GM19238 (cell line): ENCODE measurements around the gene CC2D2A.

Experiments
- DNase-seq: peaks from one replicate; pipeline ENCODE4 v3.0.0; 2011; ENCODE audit warnings: low spot score; ENCODE audit not compliant: insufficient read length

Gene CC2D2A

DNA sequence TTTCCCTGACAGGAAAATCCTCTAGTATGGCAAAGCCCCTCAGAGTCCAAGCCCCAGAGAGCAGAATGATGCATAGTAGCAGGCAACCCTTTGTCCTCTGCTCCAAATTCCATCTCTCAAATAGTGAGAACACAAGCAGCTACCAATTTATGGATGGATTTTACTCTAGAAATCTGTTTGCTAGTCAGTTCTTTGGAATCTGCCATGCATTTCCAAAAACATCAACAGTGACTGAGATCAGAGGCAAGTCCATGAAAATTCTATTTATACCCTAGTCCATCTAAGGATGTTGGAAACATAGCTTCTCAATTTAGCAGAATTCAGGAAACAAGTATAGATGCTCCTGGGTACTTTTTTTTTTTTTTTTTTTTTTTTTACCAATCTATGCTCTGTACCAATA, 10.0 kb upstream of the CC2D2A start:
- no peak for DNase-seq

- DNase-seq = no peak
Observed at GRCh38 chr4:15466596-15466995, 3.1 kb upstream of the CC2D2A start.

GRCh38 chr4:15470128-15470475, 420 bp downstream of the CC2D2A start:
- no peak for DNase-seq

GRCh38 chr4:15476396-15476795, 6.7 kb downstream of the CC2D2A start:
- DNase-seq = no peak

DNA sequence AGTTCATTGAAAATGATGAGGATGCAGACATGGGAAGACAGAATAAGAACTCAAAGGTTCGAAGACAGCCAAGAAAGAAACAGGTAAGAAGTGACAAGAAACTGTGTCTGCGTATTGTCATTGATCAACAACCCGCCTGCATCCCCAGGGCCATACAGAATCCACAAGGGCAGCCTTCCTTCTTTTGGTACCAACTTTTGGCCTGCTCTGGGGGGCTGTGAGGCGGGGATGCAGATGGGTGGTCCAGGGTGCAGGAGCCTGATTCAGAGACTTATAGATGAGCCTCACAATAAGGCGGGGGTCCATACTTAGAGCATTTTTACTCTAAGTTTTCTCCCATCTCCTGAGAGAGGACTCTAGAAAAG, 9.0 kb downstream of the CC2D2A start:
- no peak for DNase-seq

DNA sequence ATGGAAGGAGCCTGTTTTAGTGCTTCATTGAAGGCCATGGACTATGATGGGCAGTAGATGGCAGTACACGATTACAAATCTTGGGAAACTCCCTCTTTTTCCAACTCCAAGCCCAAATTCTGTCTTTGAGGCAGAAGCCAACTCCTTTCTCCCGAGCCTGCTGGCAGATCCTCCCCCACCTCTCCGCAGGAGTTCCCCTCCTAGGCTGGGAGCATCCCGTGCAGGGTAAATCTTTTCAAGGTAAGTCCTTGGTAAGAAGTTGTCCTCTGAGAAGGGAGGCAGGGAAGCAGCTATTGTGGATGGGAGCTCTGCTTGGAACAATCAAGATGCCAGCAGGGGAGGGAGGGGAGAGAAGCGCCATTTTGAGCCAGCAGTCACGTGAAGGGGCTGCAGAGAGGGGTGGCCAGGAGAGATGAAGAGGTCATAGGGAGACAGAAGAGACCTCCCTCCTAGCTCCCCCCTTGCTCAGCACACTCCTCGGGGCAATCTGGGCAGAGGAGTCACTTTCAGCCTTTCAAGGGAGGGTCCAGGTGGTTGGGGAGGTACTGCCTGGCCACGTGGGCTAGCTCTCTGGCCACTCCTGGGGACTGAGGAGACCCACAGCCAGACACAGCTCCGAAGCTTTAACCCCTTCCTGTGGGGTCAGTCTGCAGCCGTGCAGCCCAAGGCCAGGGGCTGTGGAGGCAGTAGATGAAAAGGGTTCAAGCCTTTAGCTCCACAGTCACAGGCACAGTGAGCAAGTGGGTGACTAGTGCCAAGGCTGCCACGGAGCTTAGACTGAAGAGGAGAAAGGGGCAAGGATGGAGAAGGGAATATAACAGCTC, 9.6 kb downstream of the CC2D2A start:
- no peak for DNase-seq

DNA sequence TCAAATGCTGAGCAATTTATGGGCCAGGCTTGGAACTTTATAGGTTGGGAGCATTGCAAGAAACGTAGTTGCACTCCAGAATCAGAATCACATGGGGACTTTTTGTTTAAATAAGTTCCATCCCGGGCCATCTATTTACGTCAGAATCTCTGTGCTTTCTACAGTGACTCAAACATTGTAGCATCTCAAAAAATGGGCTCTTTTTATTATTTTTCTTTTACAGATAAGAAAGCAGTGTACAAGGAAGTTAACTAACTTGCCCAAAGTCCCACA, 10.2 kb downstream of the CC2D2A start:
- no peak for DNase-seq

GRCh38 chr4:15481961-15482745, 12.5 kb downstream of the CC2D2A start:
- no peak for DNase-seq

- DNase-seq = no peak
Observed at GRCh38 chr4:15482842-15483241, 13.2 kb downstream of the CC2D2A start.

DNA sequence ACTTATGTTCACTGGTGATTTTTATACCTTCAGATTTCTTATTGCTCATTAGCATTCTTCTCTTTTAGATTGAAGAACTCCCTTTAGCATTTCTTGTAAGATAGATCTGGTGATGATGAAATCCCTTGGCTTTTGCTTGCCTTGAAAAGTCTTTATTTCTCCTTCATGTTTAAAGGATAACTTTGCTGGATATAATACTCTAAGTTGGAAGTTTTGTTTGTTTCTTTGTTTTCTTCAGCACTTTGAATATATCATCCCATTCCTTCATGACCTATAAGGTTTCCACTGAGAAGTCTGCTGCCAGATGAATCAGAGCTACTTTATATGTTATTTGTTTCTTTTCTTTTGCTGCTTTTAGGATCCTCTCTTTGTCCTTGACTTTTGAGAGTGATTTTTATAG, 18.5 kb downstream of the CC2D2A start:
- no peak for DNase-seq

DNA sequence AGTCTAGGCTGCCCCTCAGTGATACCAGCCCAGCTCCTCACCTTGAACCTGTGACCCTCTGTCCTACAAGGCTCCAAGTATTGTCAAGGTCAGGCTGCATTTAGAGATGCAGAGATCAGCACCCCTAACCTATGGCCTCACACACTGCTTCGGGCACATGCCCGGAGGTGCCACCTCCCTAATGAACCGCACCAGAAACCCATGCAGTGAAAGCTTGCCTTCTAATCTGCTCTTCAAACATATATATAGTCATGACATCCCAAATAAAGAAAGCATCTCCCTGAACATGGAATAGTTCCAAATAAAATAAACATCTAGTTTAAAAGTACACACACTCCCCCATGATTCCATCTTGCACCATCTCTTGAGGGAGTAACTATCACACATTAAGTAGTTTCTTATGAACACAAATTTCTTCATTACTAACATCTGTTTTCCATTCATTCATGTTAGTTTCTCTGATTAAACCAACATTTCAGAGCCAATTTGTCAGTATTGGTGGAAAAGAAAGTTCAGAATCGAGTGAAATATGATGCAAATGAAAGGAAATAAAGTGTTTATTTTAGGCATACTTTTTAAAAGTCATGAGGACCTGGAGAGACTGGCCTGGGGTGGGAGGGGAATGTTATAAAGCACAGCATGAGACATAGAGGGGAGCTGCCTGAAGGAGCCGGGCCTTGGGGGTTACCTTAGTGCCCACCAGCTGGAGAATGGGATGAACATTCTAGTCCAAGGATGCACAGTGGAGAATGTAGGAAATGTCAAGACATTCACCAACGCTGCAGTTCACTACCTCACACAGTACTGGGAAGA, 19.2 kb downstream of the CC2D2A start:
- no peak for DNase-seq

DNA sequence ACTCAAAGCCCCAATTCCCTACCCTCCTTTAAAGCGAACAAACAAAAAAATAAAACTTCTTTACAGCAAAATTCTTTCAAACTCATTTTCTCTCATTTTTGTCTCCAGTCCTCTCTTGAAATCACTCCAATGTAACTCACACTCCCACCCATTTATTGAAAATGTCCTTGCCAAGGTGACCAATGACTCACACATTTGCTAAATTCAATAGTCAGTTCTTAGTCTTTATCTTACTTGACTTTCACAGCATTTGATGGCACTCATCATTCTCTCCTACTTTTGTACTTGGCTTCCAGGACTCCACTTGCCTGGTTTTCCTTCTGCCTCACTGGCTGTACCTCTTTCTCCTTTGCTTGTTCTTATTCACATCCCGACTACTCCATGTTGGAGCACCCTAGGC, 19.9 kb downstream of the CC2D2A start:
- DNase-seq = no peak

- no peak for DNase-seq
Observed at GRCh38 chr4:15493411-15493810, 23.7 kb downstream of the CC2D2A start.

- no peak for DNase-seq
Observed at GRCh38 chr4:15495621-15496020, 25.9 kb downstream of the CC2D2A start.

DNA sequence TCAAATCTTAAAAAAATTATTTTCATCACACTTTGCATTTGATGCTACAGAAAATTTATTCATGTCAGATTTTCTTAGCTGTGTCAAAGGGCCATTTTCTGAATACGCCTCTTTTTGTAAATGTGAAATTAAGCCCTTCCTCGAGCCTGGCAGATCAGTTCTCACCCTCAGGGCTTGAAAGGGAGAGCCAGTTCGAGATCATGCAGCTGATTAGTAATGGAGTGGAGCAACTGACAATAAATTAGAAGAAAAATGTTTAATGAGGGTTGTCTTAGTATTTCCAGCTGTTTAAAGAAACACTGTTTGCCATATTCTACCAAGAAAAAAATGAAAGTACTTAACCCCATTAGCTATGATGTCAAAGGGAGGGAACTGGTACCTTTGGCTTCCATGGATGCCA, 28.7 kb downstream of the CC2D2A start:
- no peak for DNase-seq

DNA sequence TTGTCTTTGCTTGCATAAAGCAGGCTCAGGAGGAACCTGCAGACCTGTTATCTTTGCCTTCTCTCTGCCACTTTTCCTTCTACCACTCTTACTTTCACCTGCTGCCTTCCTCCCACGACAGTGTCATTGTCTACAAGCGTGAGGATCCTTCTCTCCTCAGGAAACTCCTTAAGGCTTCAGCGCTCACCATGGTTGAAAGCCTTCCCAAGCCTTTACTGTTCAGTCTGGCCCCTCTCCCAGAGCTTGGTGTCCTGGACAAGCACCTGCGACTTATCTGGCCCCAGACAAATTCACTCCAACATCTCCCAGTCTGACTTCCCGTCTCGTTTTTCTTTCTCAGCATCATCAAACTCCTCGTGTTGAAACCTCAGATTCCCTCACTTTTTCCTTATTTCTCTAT, 31.0 kb downstream of the CC2D2A start:
- DNase-seq = no peak

DNA sequence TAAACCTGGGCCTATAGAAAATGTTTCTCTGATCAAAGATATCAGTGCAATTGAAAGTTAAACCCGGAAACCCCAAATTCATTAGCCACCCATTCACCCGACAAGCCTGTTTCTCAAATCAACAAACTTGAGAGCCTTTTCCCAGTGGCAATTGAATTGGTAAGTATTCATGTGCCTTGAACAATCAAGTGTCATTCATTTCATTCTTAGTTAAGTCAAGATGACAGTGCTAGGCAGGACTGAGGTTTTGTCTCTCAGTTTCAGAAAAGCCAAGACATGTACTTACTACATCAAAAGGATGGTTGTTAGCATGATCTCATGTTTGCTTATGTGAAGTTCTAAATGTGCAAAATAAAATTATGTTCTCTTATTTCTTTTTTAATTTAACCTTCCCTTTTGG, 32.3 kb downstream of the CC2D2A start:
- DNase-seq = no peak

- no peak for DNase-seq
Observed at GRCh38 chr4:15502384-15502783, 32.7 kb downstream of the CC2D2A start.

DNA sequence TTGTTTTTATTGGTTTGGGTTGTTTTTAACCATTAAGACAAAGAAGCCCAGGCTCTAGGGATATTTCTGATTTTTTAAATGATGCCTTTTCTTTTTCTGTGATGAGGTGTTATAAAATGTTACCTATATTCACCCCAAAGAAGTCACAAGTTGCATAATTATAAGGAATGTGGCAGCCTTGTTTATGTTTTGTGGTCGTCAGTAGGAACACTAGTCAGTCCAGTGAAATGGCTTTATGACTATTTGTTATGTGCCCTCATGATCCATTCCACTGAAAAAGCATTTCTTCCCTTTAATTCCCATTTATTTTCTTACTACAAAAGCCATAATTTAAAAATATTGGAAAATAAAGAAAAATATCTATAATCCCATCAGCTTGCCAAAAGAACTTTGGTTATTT, 34.4 kb downstream of the CC2D2A start:
- no peak for DNase-seq

DNA sequence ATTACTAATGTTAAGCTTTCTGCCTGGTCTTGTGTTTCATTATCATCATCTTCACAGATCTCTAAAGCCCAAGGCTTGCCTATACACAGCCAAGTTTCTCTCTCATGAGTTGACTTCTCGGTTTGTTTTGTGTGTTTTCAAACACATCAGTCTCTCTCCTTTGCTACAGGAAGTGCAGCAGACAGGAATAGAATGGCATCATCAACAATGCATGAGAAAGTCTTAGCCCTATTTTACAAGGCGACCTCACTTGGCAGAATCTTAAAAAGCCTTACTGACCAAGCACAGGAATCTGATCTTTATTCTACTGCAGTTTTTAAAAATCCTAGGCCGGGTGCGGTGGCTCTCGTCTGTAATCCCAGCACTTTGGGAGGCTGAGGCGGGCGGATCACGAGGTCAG, 36.8 kb downstream of the CC2D2A start:
- no peak for DNase-seq

- no peak for DNase-seq
Observed at GRCh38 chr4:15507679-15508078, 38.0 kb downstream of the CC2D2A start.

GRCh38 chr4:15510961-15511360, 41.3 kb downstream of the CC2D2A start:
- DNase-seq = no peak
